NCI-H1436 treated with DMSO at 0.1 percent for 48 hours (cell line): ENCODE data around the gene PDE8B.

Source experiments
- DNase-seq: peaks from one replicate; lab custom pipeline; 2025; lab: John Stamatoyannopoulos, UW

PDE8B gene

GRCh38 chr5:77294185-77294584 is 83.7 kb downstream of the PDE8B start:
- no peak for DNase-seq

- no peak for DNase-seq
Measured at GRCh38 chr5:77295863-77296378, 85.4 kb downstream of the PDE8B start.

- DNase-seq, result no peak
Measured at GRCh38 chr5:77298146-77298545, 87.7 kb downstream of the PDE8B start.

GRCh38 chr5:77300451-77300850 is 90.0 kb downstream of the PDE8B start:
- DNase-seq, result no peak

GRCh38 chr5:77301447-77301883 is 91.0 kb downstream of the PDE8B start:
- no peak for DNase-seq

- no peak for DNase-seq
Measured at GRCh38 chr5:77302247-77302646, 91.8 kb downstream of the PDE8B start.

- DNase-seq, result no peak
Measured at GRCh38 chr5:77302653-77303052, 92.2 kb downstream of the PDE8B start.

GRCh38 chr5:77304388-77304787 is 93.9 kb downstream of the PDE8B start:
- DNase-seq, result no peak

GRCh38 chr5:77305222-77305846 is 94.9 kb downstream of the PDE8B start:
- DNase-seq, result no peak

GRCh38 chr5:77305956-77306355 is 95.5 kb downstream of the PDE8B start:
- no peak for DNase-seq

GRCh38 chr5:77306531-77306930 is 96.1 kb downstream of the PDE8B start:
- no peak for DNase-seq

- DNase-seq, result no peak
Measured at GRCh38 chr5:77308154-77308960, 97.9 kb downstream of the PDE8B start.

GRCh38 chr5:77309140-77309539 is 98.7 kb downstream of the PDE8B start:
- no peak for DNase-seq

GRCh38 chr5:77310494-77311213 is 100.2 kb downstream of the PDE8B start:
- no peak for DNase-seq

- no peak for DNase-seq
Measured at GRCh38 chr5:77311214-77311571, 100.7 kb downstream of the PDE8B start.

GRCh38 chr5:77312413-77312812 is 101.9 kb downstream of the PDE8B start:
- no peak for DNase-seq

GRCh38 chr5:77316871-77317661 is 106.6 kb downstream of the PDE8B start:
- no peak for DNase-seq

GRCh38 chr5:77318060-77318459 is 107.6 kb downstream of the PDE8B start:
- no peak for DNase-seq

- DNase-seq, result no peak
Measured at GRCh38 chr5:77319117-77319804, 108.8 kb downstream of the PDE8B start.

GRCh38 chr5:77321793-77322394 is 111.4 kb downstream of the PDE8B start:
- DNase-seq, result no peak

- no peak for DNase-seq
Measured at GRCh38 chr5:77322406-77322805, 111.9 kb downstream of the PDE8B start.
